GM18505 (cell line): ENCODE data around the gene NUP42.

Experiments
- ATAC-seq: cut with Tn5 transposase; IDR thresholded peaks from one replicate; pipeline ENCODE4 v1.9.1; 2021; ENCODE audit not compliant: unreplicated experiment
- POLR2A ChIP-seq: IDR thresholded peaks from 4 replicates; pipeline ENCODE4 v1.6.1; 2011; ENCODE audit warnings: borderline replicate concordance; ENCODE audit not compliant: insufficient read depth, insufficient read length; ENCODE audit errors: extremely low read depth

Gene NUP42

GRCh38 chr7:23230641-23231101 lies 48.8 kb downstream of the NUP42 start:
- no peak for ATAC-seq
- TF ChIP-seq POLR2A = no peak

DNA sequence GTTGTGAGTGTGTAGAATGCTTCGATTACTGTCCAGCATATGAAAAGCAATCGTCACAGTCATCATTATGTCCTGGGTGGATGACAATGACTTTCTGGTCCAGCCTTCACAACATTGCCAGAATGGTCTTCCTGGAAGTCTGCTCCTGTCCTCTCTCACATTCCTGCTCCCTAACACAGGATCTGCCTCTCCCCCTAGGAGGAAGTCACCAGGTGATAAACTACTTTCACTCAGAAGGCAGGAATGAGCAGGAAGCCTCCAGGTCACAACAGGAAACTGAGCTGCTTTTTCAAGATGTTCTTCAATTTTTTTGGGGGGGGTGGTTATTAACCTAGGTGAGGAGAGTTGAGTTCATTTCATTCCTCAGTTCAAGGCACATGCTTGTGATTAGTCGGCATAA lies 51.1 kb downstream of the NUP42 start:
- no peak for ATAC-seq

DNA sequence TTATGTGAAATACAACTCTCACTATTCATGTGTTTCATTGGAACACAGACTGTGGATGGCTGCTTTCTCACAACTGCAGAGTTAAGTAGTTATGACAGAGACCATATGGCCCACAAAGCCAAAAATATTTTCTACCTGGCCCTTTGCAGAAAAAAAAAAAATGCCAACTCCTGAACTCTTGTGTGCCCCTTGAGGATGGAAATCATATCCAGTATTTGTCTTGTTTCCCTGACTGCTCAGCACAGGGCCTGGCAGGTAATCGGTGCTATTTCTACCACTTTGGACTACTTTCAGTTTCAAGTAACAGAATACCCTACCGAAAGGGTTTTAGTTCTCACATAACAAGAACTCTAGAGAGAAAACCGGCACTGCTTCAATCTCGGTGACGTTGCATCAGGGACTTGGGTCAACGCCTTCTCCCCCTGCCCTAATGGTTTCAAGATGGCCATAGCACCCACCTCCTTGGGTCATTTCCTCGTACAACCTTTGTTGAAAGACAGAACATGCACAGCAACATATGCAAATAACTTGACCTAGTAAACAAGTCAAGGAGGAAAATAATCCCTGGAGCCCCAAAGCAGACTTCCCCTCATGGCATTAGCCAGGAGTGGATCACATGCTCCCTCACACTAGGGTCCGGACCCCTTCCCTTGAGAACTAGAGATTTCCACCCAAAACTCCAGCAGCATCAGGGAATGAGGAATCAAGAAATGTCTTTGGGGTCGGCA lies 52.9 kb downstream of the NUP42 start:
- TF ChIP-seq POLR2A = peak; percentile 36

More for the DNA sequence above, 51.1 kb downstream of the NUP42 start:
- no peak for TF ChIP-seq POLR2A

GRCh38 chr7:23235813-23236221 lies 54.0 kb downstream of the NUP42 start:
- no peak for TF ChIP-seq POLR2A
- no peak for ATAC-seq

More for the DNA sequence above, 52.9 kb downstream of the NUP42 start:
- ATAC-seq = peak; percentile 69

DNA sequence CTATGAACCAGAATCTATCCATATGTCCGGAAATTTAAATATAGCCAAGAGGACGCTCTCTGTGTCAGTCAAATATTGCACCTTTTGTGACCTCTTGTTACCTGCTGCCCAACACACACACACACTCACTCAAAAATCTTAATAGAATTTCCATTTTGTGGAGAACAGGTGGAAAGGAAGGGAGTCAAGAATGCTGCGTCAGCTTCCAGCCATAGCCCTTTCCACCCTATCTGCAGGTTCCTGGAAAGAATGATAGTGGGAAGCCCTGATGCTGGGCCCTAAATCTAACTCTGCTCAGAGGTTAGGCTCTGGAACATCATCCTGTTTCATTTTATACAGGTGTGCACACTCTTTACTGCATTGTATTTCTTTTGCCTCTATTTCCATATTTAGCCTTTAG lies 55.2 kb downstream of the NUP42 start:
- TF ChIP-seq POLR2A = no peak
- no peak for ATAC-seq

- TF ChIP-seq POLR2A = no peak
- ATAC-seq = no peak
These were observed 57.3 kb downstream of the NUP42 start for GRCh38 chr7:23238983-23239652.

- TF ChIP-seq POLR2A = no peak
- ATAC-seq = no peak
These were observed 57.9 kb downstream of the NUP42 start for GRCh38 chr7:23239698-23240097.

GRCh38 chr7:23242321-23242720 lies 60.5 kb downstream of the NUP42 start:
- no peak for ATAC-seq
- no peak for TF ChIP-seq POLR2A

GRCh38 chr7:23242935-23243334 lies 61.1 kb downstream of the NUP42 start:
- no peak for ATAC-seq
- no peak for TF ChIP-seq POLR2A

DNA sequence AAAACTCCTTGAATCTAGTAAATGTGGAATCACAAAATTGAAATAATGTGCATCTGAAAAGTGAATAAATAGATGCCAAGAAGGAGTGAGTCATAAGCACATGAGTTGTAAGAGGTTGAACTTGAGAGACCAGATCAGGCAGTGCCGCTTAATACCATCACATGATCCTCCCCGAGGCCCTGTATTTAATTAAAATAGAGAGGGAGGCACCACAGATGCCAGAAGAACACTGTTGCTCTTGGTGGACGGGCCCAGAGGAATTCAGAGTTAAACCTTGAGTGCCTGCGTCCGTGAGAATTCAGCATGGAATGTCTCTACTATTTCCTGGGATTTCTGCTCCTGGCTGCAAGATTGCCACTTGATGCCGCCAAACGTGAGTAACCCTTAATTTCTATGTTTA lies 64.7 kb downstream of the NUP42 start, which contains the start of gene GPNMB:
Gene GPNMB (plus strand): TSS at position 221 of the 400 bp plus-strand sequence. CDS start 83 bp downstream, at position 304.
- no peak for ATAC-seq
- no peak for TF ChIP-seq POLR2A

DNA sequence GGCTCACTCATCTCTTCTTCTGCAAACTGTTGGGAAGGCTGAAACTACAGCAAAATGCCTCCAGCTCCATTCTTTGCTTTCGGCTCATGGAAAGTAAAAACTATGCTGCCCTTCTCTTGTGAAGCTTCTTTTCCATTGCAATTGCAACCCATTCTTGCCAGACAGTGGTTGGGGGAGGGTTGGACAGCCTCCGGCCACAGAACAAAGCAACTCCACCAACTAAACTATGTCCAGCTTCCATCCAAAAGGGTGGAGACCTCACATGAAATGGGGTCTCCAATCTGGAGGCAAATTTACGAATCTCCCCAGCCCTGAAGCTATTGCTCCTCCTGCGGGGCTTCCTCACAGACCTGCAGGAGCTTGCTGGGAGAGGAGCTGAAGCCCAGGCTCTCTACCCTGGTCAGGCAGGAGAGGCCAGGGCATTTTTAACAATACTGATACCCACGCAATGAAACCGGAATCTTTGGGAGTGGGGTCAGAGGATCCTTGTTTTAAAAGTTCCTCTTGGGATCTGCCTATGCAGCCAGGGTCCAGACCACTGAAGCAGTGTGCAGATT lies 65.3 kb downstream of the NUP42 start:
- ATAC-seq = no peak
- TF ChIP-seq POLR2A = no peak

DNA sequence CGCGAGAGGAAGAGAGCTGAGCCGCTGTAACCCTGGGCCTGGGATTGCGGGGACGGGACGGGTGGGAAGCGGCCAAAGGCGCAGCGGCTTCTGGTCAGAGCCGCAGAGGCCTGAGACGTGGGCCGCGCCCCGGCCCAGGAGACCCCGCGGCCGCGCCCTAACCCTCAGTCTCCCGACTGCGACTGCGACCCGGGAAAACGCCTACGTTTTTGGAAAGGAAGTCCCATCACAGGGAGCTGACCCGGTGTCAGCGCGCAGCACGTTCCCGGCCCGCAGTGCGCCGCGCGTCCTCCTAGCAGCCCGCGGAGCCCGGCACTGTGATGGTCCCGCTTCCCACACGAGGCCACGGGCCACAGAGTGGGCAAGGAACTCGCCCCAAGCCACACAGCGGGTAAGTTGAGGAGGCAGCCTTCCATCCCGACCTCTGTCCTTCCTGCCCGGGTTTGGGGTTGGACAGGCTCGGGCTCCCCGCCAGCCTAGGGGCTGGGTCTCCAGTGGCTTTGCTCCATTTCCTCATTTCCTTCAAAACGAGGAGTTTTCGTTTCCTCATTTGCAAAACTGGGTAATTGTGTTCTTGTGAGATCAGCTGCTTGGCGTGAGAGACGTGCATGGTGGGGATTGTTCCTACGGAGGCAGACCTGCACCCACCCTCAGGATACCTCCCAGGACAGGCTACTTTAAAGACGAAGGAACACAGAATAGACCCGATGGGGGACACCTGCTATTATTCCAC lies 65.9 kb downstream of the NUP42 start:
- ATAC-seq = no peak
- TF ChIP-seq POLR2A = no peak

DNA sequence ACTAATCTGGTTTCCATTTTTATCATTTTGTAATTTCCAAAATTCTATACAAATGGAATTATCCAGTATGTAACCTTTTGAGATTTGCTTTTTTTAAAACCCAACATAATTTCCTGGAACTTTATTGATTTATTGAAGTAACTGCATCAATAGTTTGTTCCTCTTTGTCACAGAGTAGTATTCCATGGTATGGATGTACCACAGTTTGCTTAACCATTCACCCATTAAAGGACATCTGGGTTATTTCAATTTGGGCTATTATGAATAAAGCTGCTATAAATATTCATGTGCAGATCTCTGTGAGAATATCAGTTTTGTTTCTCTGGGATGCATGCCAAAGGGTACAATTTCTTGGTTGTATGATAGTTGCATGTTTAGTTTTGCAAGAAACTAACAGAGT lies 67.6 kb downstream of the NUP42 start:
- TF ChIP-seq POLR2A = no peak
- ATAC-seq = no peak
